Choroid plexus epithelial cell (primary cell): ENCODE results near the gene SFRP5.

Experiments used
- DNase-seq: peaks from one replicate; pipeline ENCODE4 v3.0.0-alpha.2; 2010; ENCODE audit warnings: low read depth
- H3K4me3 ChIP-seq: 2 replicates; pipeline ENCODE4 v1.5.1; 2011; ENCODE audit warnings: low read depth, mild to moderate bottlenecking, control low read depth, low read length, moderate library complexity
- TF ChIP-seq, protein P1 (sequence below): conservative IDR thresholded peaks from 2 replicates; pipeline ENCODE4 v1.5.1; 2011; ENCODE audit warnings: low read depth, mild to moderate bottlenecking, control low read depth, inconsistent platforms, low read length, moderate library complexity

SFRP5 gene

DNA sequence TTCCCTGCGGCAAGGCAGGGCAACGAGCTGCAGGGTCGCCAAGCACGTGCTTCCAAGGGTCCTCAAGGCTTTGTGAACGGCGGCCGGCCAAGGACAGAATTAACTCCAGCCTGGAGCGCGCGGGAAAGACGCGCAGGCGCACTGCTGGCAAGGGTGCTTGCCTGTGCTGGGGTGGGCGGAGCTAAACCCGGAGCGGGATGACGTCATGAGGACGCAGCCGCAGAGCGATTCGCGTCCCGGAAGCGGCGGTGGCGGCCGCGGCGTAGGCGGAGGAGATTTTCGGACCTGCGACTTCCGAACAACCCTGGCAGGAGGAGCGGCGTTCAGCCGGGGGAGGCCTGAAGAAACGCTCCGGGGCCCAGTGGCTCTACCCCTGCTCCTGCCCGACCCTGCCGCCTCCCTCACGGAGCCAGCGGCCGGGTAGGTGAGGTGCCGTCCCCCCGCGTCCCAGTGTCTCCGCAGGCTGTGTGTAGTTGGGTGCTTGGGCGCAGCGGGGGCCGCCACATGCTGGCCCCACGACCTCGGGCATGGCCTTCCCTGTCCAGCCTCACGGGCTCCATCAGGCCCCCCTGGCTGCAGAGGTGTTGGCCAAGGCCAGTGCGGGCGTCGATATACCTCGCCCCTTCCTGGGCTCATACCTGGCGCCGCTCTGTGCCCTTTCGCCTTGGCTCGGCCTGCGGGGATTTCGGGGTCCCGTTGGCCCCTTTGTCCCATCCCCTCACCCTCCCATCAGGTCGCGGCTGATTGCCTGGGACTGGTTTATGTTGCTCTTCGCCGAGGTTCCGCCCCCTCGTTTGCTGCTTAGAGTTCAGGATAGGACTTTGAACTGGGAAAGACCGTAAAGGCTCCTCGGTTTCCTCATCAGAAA, 34.7 kb downstream of the SFRP5 start, which contains the start of gene ZFYVE27:
Gene ZFYVE27 (plus strand): TSS at position 227 of the 868 bp plus-strand sequence. CDS start 1,350 bp downstream, outside the sequence.
- TF ChIP-seq, protein P1, sequence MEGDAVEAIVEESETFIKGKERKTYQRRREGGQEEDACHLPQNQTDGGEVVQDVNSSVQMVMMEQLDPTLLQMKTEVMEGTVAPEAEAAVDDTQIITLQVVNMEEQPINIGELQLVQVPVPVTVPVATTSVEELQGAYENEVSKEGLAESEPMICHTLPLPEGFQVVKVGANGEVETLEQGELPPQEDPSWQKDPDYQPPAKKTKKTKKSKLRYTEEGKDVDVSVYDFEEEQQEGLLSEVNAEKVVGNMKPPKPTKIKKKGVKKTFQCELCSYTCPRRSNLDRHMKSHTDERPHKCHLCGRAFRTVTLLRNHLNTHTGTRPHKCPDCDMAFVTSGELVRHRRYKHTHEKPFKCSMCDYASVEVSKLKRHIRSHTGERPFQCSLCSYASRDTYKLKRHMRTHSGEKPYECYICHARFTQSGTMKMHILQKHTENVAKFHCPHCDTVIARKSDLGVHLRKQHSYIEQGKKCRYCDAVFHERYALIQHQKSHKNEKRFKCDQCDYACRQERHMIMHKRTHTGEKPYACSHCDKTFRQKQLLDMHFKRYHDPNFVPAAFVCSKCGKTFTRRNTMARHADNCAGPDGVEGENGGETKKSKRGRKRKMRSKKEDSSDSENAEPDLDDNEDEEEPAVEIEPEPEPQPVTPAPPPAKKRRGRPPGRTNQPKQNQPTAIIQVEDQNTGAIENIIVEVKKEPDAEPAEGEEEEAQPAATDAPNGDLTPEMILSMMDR, result no peak
- peak within 1 kb of the TSS; percentile 99 for H3K4me3 ChIP-seq
- peak; percentile 96 for DNase-seq

GRCh38 chr10:97736403-97736901, 35.3 kb downstream of the SFRP5 start:
- H3K4me3 ChIP-seq, result peak overlapping the region; percentile 99
- no peak for DNase-seq
- TF ChIP-seq, protein P1, result no peak

- H3K4me3 ChIP-seq, result no peak overlapping the region
- no peak for DNase-seq
- TF ChIP-seq, protein P1, result no peak
Measured at GRCh38 chr10:97734021-97734420, 37.8 kb downstream of the SFRP5 start.

DNA sequence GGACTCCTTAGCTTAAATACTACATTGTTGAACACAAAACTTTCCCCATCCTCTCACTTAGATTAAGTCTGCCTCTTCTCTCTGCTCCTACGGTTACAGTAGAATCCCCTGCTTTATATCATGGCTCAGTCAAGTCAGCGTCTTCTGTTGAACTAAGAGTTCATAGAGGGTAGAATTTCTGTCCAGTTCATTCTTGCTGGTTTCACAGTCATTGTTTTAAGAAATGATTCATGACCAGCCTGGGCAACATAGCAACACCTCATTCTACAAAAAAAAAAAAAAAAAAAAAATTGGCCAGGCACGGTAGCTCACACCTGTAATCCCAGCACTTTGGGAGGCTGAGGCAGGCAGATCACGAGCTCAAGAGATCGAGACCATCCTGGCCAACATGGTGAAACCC, 38.5 kb downstream of the SFRP5 start:
- TF ChIP-seq, protein P1, result no peak
- no peak for DNase-seq

GRCh38 chr10:97732052-97732359, 39.8 kb downstream of the SFRP5 start:
- no peak overlapping the region for H3K4me3 ChIP-seq
- DNase-seq, result no peak
- TF ChIP-seq, protein P1, result no peak

More for the DNA sequence above, 38.5 kb downstream of the SFRP5 start:
- no peak overlapping the region for H3K4me3 ChIP-seq

GRCh38 chr10:97731346-97732051, 40.3 kb downstream of the SFRP5 start:
- H3K4me3 ChIP-seq, result no peak overlapping the region
- DNase-seq, result peak; percentile 84
- TF ChIP-seq, protein P1, result peak; percentile 95
